H9 (cell line): ENCODE results near the gene COQ7. TPM values are rescaled to one million over a fixed set of nuclear protein-coding genes. Genes with fewer than 3 reads are reported as not detected.

Source experiments
- DNase-seq: peaks from one replicate; pipeline ENCODE4 v3.0.0-alpha.2; 2017
- H2AFZ ChIP-seq: one replicate; pipeline ENCODE4 v1.6.1; 2013; ENCODE audit warnings: mild to moderate bottlenecking, low read length, control low read depth, moderate library complexity
- H2AK5ac ChIP-seq: 2 replicates; pipeline ENCODE4 v1.6.1; 2013; ENCODE audit warnings: low read length, control low read depth, mixed read lengths; ENCODE audit not compliant: insufficient read length
- H2BK120ac ChIP-seq: one replicate; pipeline ENCODE4 v1.6.1; 2013; ENCODE audit warnings: low read depth, mild to moderate bottlenecking, low read length, control low read depth, inconsistent platforms; ENCODE audit not compliant: poor library complexity, severe bottlenecking
- H2BK12ac ChIP-seq: 2 replicates; pipeline ENCODE4 v1.6.1; 2013; ENCODE audit warnings: low read length, control low read depth, mixed read lengths, low read depth; ENCODE audit not compliant: insufficient read length
- H2BK15ac ChIP-seq: 2 replicates; pipeline ENCODE4 v1.6.1; 2013; ENCODE audit warnings: low read depth, low read length, control low read depth
- H2BK20ac ChIP-seq: one replicate; pipeline ENCODE4 v1.6.1; 2013; ENCODE audit warnings: low read depth, mild to moderate bottlenecking, low read length, control low read depth, inconsistent platforms; ENCODE audit not compliant: poor library complexity, severe bottlenecking
- H2BK5ac ChIP-seq: 2 replicates; pipeline ENCODE4 v1.6.1; 2013; ENCODE audit warnings: low read length, control low read depth, mixed read lengths; ENCODE audit not compliant: insufficient read length
- H3K14ac ChIP-seq: 2 replicates; pipeline ENCODE4 v1.6.1; 2013; ENCODE audit warnings: low read length, control low read depth; ENCODE audit not compliant: insufficient read depth
- H3K18ac ChIP-seq: 2 replicates; pipeline ENCODE4 v1.6.1; 2013; ENCODE audit warnings: low read depth, mild to moderate bottlenecking, mixed read lengths, low read length, control low read depth; ENCODE audit not compliant: insufficient read length
- H3K23ac ChIP-seq: 2 replicates; pipeline ENCODE4 v1.6.1; 2013; ENCODE audit warnings: low read length, control low read depth, mixed read lengths, low read depth; ENCODE audit not compliant: insufficient read length
- H3K23me2 ChIP-seq: 2 replicates; pipeline ENCODE4 v1.6.1; 2013; ENCODE audit warnings: low read depth, mild to moderate bottlenecking, mixed read lengths, low read length, control low read depth; ENCODE audit not compliant: insufficient read length, poor library complexity, severe bottlenecking
- H3K27ac ChIP-seq: 2 replicates; pipeline ENCODE4 v1.5.1; 2013; ENCODE audit warnings: low read length, control low read depth, mixed read lengths, low read depth; ENCODE audit not compliant: insufficient read length
- H3K27me3 ChIP-seq: 2 replicates; pipeline ENCODE4 v1.6.1; 2013; ENCODE audit warnings: low read length, control low read depth, inconsistent platforms; ENCODE audit not compliant: insufficient read depth
- H3K4ac ChIP-seq: 2 replicates; pipeline ENCODE4 v1.6.1; 2013; ENCODE audit warnings: low read depth, mild to moderate bottlenecking, control low read depth, inconsistent platforms, low read length, moderate library complexity
- H3K4me1 ChIP-seq: 2 replicates; pipeline ENCODE4 v1.6.1; 2013; ENCODE audit warnings: low read length, control low read depth, inconsistent platforms; ENCODE audit not compliant: insufficient read depth
- H3K4me2 ChIP-seq: 2 replicates; pipeline ENCODE4 v1.6.1; 2013; ENCODE audit warnings: low read length, control low read depth, mixed read lengths; ENCODE audit not compliant: insufficient read length, insufficient read depth
- H3K56ac ChIP-seq: 2 replicates; pipeline ENCODE4 v1.6.1; 2013; ENCODE audit warnings: low read depth, mild to moderate bottlenecking, mixed read lengths, low read length, control low read depth; ENCODE audit not compliant: insufficient read length
- H3K79me1 ChIP-seq: 2 replicates; pipeline ENCODE4 v1.6.1; 2013; ENCODE audit warnings: low read depth, mild to moderate bottlenecking, moderate library complexity, low read length, control low read depth, inconsistent platforms; ENCODE audit not compliant: insufficient read depth, poor library complexity, severe bottlenecking
- H3K79me2 ChIP-seq: 2 replicates; pipeline ENCODE4 v1.6.1; 2013; ENCODE audit warnings: low read length, control low read depth, inconsistent platforms; ENCODE audit not compliant: insufficient read depth
- H3K9ac ChIP-seq: 2 replicates; pipeline ENCODE4 v1.6.1; 2013; ENCODE audit warnings: low read length, control low read depth, mixed read lengths; ENCODE audit not compliant: insufficient read length; ENCODE audit errors: extremely low read depth
- H3K9me3 ChIP-seq: one replicate; pipeline ENCODE4 v1.6.1; 2013; ENCODE audit warnings: low read depth, low read length, inconsistent platforms; ENCODE audit not compliant: control insufficient read depth
- H3T11ph ChIP-seq: one replicate; pipeline ENCODE4 v1.6.1; 2013; ENCODE audit warnings: mild to moderate bottlenecking, low read length, control low read depth, inconsistent platforms
- H4K20me1 ChIP-seq: one replicate; pipeline ENCODE4 v1.6.1; 2013; ENCODE audit not compliant: control insufficient read depth, insufficient read length, insufficient read depth
- H4K5ac ChIP-seq: 2 replicates; pipeline ENCODE4 v1.6.1; 2013; ENCODE audit warnings: low read depth, mild to moderate bottlenecking, mixed read lengths, low read length, control low read depth; ENCODE audit not compliant: insufficient read length
- H4K8ac ChIP-seq: replicated peaks from 2 replicates; pipeline ENCODE4 v1.6.1; 2013; ENCODE audit warnings: low read length, control low read depth, mixed read lengths, low read depth; ENCODE audit not compliant: insufficient read length
- H4K91ac ChIP-seq: 2 replicates; pipeline ENCODE4 v1.6.1; 2013; ENCODE audit warnings: low read depth, mild to moderate bottlenecking, moderate library complexity, mixed read lengths, low read length, control low read depth; ENCODE audit not compliant: insufficient read length
- H3K27ac Mint-ChIP-seq, 3 experiments: 2 replicates in 2 of 3; 3 replicates in 1 of 3; pipeline ENCODE4 v1.8.0; 2020 to 2021; ENCODE audit warnings: mixed read lengths in 3 of 3, mild to moderate bottlenecking in 1 of 3, moderate library complexity in 1 of 3
- H3K27me3 Mint-ChIP-seq: 2 replicates; pipeline ENCODE4 v1.8.0; 2021; ENCODE audit warnings: low read depth, mild to moderate bottlenecking, moderate library complexity, mixed read lengths
- H3K36me3 Mint-ChIP-seq, 3 experiments: 2 replicates in 2 of 3; 3 replicates in 1 of 3; pipeline ENCODE4 v1.8.0; 2020 to 2021; ENCODE audit warnings: low read depth in 3 of 3, mixed read lengths in 3 of 3; ENCODE audit not compliant: insufficient read depth in 1 of 3
- H3K4me1 Mint-ChIP-seq, 2 experiments: 2 replicates each; pipeline ENCODE4 v1.8.0; 2020; ENCODE audit warnings: mixed read lengths in 2 of 2
- H3K4me3 Mint-ChIP-seq, 2 experiments: 2 replicates in 1 of 2; 3 replicates in 1 of 2; pipeline ENCODE4 v1.8.0; 2020 to 2021; ENCODE audit warnings: mild to moderate bottlenecking in 2 of 2, mixed read lengths in 2 of 2, moderate library complexity in 1 of 2
- H3K9me3 Mint-ChIP-seq, 2 experiments: 2 replicates in 1 of 2; 3 replicates in 1 of 2; pipeline ENCODE4 v1.8.0; 2020; ENCODE audit warnings: mild to moderate bottlenecking in 2 of 2, mixed read lengths in 2 of 2, moderate library complexity in 1 of 2
- WGBS: extraction: QIAGEN DNeasy Blood & Tissue Kit; methylation state at CpG from one replicate; pipeline ENCODE4 v1.1.7; 2013; ENCODE audit warnings: missing lambda C conversion rate, low lambda C conversion rate, mixed read lengths; ENCODE audit not compliant: insufficient read length; ENCODE audit errors: extremely low coverage; 5-methylcytosine and 5-hydroxymethylcytosine counted together
- total RNA-seq: library from RNA; stranded (reverse); gene quantifications from 2 replicates; pipeline ENCODE4 v1.2.1, GENCODE V29; 2021
- TF ChIP-seq, protein P1 (sequence below): fragments of 200-600 bp; sonication (generic); conservative IDR thresholded peaks from 3 replicates; pipeline ENCODE4 v1.8.0; 2021; ENCODE audit warnings: antibody characterized with exemption, mild to moderate bottlenecking

COQ7 gene
- total RNA-seq, 1 experiment from 2014 or later: 29.6 TPM

DNA sequence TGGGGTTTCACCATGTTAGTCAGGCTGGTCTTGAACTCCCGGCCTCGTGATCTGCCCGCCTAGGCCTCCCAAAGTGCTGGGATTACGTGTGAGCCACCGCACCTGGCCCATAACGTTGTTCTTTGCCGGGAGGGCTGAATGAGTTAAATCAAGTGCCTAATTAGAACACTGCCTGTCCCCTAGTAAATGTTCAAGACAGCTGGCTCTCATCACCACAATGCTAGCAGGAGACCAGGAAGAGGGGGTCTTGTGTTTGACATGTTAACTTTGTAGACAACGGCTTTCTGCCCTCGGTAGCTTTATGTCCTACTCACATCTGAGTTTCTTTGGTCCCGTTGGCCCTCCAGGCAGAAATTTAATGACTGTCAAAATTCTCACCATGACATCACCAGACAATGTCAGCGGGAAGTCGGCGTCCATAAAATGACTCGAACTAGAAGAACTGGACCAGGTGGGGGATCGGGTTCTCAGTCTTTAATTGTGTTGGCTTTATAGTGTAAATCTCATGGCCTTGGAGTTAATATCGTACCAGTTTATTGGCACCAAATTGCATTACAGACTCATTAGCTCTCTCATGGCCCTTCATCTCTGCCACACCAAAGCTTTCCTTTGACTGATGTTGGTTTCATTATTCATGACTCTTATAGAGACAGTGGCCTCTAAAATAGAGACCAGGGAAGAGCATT lies 34.9 kb downstream of the COQ7 start:
- H3K27me3 ChIP-seq: no peaks in the 10 kb centered on the region
- H3K9ac ChIP-seq: no peak overlapping the region
- H3K27ac Mint-ChIP-seq: no peak overlapping the region
- H4K5ac ChIP-seq: no peak overlapping the region
- H3K9me3 ChIP-seq: no peaks in the 10 kb centered on the region
- H3K4ac ChIP-seq: no peak overlapping the region
- no peak overlapping the region for H4K8ac ChIP-seq
- no peak overlapping the region for H3K4me2 ChIP-seq
- WGBS: no CpG with 5 or more reads among the region's 16 CpGs
- no peaks in the 10 kb centered on the region for H3K27me3 Mint-ChIP-seq
- H3K14ac ChIP-seq: no peak overlapping the region
- no peaks in the 10 kb centered on the region; the same call in 1 of the 2 replicates for H3K4me1 ChIP-seq
- H3K56ac ChIP-seq: no peak overlapping the region
- no peak overlapping the region for H2BK20ac ChIP-seq
- H3K27ac ChIP-seq: no peak overlapping the region
- H2BK12ac ChIP-seq: no peak overlapping the region
- no peak overlapping the region for H4K91ac ChIP-seq
- H3K4me1 Mint-ChIP-seq: peaks cover 13 to 16% of the 10 kb centered on the region in 2 experiments
- H3K79me2 ChIP-seq: no peaks in the 10 kb centered on the region
- H2BK15ac ChIP-seq: no peak overlapping the region
- H2BK5ac ChIP-seq: no peak overlapping the region
- no peak overlapping the region for H2AK5ac ChIP-seq
- H3K36me3 Mint-ChIP-seq: peaks cover 0 to 2% (median 0%) of the 10 kb centered on the region in 3 experiments; a peak in 3 of 7 replicates
- H2BK120ac ChIP-seq: no peak overlapping the region
- no peak overlapping the region for H3T11ph ChIP-seq
- peaks cover 2 to 6% of the 10 kb centered on the region in 2 experiments; a peak in 4 of 5 replicates for H3K9me3 Mint-ChIP-seq
- H3K18ac ChIP-seq: no peak overlapping the region
- no peaks in the 10 kb centered on the region for H4K20me1 ChIP-seq
- H3K23ac ChIP-seq: no peak overlapping the region
- no peak overlapping the region for H2AFZ ChIP-seq
- TF ChIP-seq, protein P1, sequence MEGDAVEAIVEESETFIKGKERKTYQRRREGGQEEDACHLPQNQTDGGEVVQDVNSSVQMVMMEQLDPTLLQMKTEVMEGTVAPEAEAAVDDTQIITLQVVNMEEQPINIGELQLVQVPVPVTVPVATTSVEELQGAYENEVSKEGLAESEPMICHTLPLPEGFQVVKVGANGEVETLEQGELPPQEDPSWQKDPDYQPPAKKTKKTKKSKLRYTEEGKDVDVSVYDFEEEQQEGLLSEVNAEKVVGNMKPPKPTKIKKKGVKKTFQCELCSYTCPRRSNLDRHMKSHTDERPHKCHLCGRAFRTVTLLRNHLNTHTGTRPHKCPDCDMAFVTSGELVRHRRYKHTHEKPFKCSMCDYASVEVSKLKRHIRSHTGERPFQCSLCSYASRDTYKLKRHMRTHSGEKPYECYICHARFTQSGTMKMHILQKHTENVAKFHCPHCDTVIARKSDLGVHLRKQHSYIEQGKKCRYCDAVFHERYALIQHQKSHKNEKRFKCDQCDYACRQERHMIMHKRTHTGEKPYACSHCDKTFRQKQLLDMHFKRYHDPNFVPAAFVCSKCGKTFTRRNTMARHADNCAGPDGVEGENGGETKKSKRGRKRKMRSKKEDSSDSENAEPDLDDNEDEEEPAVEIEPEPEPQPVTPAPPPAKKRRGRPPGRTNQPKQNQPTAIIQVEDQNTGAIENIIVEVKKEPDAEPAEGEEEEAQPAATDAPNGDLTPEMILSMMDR: no peak
- no peak overlapping the region for H3K4me3 Mint-ChIP-seq
- H3K79me1 ChIP-seq: no peaks in the 10 kb centered on the region
- DNase-seq: no peak
- no peaks in the 10 kb centered on the region for H3K23me2 ChIP-seq
